ENCODE measurements around the gene TCEA3.
A peak's percentile ranks its signal among the peaks of the same experiment; 100 is the strongest.

Gene TCEA3

DNA sequence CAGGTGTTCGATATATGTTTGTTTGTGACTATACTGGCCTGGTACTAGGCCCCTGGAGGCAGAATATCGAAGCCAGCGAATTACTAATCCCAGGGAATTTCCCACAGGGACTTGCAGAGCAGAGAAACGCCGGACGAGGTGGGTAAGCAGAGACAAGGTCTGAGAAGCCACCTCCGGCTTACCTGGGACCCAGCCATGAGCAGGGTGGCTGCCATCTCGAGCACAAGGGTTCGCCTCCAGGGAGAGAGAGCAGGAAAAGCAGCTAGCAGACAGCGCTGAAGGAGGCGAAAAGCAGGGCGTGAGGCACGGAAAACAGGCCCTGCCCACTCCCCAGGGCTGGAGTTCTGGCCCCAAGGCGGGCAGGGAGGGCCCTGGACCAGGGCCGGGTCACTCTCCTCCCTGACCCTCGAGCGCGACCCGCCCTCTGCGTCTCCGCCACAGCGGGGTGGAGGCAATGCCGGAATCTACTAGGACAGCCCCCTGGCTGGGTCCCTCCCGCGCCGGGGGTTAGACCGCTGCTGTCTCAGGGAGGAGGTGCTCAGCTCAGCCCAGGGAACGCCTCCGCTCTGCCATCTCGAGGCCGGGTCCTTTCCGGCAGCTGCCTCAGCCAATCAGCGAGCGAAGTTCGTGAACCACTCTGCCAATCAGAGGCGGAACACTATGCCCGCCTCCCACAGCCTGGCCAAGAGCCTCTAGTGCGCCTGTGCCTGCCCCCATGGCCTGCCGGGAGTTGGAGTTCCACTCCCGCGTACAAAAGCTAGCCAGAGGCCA, 56.6 kb downstream of the TCEA3 start:
- Histone ChIP-seq H3K4me1 (ENCODE audit: insufficient read depth, low read length) (peaks cover 24% of the 10 kb centered on the region; the same call in 1 of the 2 replicates), H3K9me3 (ENCODE audit: control insufficient read depth, insufficient read depth, low read length) (peaks cover 1% of the 10 kb centered on the region; the same call in 1 of the 2 replicates), H3K9ac (ENCODE audit: low read depth, low read length) (peak overlapping the region; percentile 95), H3K36me3 (ENCODE audit: insufficient read depth, low read length) (no peaks in the 10 kb centered on the region)

DNA sequence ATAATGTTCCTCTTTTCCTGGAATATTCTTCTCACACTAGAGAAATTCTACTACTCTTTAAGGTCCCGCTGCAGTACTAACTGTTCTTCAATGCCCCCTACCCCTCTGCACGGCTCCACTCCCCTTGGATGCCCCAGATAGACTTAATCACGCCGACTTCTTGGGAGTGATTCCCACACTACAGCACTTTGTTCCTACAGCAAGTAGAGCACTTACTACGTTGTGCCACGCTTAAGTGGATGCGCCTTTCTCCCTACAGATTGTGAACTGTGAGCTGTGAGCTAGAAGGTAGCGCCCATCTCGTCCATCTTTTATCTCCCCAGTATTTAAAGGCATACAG, 57.1 kb downstream of the TCEA3 start:
- Histone ChIP-seq H3K9me3 (ENCODE audit: control insufficient read depth, insufficient read depth, low read length) (peaks cover 7% of the 10 kb centered on the region), H3K9ac (ENCODE audit: low read depth, low read length) (peak overlapping the region; percentile 95; the same call in 1 of the 2 replicates), H3K4me1 (ENCODE audit: insufficient read depth, low read length) (peaks cover 22% of the 10 kb centered on the region; the same call in 1 of the 2 replicates), H3K36me3 (ENCODE audit: insufficient read depth, low read length) (peaks cover 4% of the 10 kb centered on the region; the same call in 1 of the 2 replicates)

DNA sequence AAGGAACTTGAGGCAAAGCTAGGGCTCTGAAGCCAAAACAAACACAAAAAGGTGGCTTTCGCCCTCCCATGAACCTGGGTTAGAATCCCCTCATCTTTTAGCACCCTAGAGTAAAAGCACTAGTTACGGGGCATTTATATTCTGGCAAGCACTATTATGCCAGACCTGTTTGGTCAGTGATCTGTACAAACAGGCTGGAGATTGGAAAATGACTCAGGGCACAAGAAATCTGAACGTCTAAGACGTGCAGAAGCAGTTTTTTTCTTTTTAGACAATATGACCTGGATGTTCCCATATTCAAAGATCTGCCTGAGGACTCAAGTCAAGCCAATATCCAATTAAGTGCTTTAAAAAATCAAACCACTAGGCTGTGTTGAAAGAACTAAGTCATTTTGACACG, 58.0 kb downstream of the TCEA3 start:
- Histone ChIP-seq H3K9ac (ENCODE audit: low read depth, low read length) (no peak overlapping the region), H3K36me3 (ENCODE audit: insufficient read depth, low read length) (peaks cover 11% of the 10 kb centered on the region), H3K9me3 (ENCODE audit: control insufficient read depth, insufficient read depth, low read length) (peaks cover 15% of the 10 kb centered on the region), H3K4me1 (ENCODE audit: insufficient read depth, low read length) (peaks cover 16% of the 10 kb centered on the region; the same call in 1 of the 2 replicates)

DNA sequence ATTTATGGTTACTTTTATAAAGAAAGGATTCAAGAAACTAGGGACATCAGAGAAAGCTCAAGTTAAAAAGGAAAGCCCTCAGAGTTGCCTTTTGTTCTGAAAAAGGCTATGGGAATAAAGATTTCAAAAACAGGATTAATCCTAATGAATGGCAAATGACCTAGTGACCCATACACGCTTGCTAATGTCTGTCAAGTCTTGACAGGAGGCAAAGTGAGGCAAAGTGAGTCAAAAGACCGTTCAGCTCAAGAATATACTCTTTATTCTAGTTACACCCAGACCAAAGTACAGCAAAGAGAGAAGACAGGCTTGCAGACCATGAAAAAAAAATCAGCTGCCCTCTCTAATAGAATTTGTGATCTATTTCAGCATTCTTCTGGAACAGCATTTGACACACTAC, 58.4 kb downstream of the TCEA3 start:
- Histone ChIP-seq H3K9me3 (ENCODE audit: control insufficient read depth, insufficient read depth, low read length) (peaks cover 20% of the 10 kb centered on the region), H3K4me1 (ENCODE audit: insufficient read depth, low read length) (peaks cover 11% of the 10 kb centered on the region; the same call in 1 of the 2 replicates), H3K9ac (ENCODE audit: low read depth, low read length) (no peak overlapping the region), H3K36me3 (ENCODE audit: insufficient read depth, low read length) (peaks cover 11% of the 10 kb centered on the region)

DNA sequence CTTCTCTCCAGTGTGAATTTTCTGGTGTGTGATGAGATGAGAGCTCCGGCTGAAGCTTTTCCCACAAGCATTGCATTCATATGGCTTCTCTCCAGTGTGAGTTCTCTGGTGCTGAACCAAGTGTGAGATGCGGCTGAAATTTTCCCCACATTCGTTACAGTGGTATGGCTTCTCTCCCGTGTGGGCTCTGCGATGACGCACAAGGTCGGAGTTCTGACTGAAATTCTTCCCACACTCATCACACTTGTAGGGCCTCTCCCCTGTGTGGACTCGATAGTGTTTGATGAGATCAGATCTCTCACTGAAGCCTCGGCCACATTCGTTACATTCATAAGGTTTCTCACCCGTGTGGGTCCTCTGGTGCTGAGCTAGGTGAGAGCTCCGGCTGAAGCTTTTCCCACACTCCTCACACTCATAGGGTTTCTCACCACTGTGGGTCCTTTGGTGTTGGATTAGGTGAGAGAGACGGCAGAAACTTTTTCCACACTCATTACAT, 62.3 kb downstream of the TCEA3 start:
- peaks cover 11% of the 10 kb centered on the region for H3K36me3 ChIP-seq (ENCODE audit: insufficient read depth, low read length)

DNA sequence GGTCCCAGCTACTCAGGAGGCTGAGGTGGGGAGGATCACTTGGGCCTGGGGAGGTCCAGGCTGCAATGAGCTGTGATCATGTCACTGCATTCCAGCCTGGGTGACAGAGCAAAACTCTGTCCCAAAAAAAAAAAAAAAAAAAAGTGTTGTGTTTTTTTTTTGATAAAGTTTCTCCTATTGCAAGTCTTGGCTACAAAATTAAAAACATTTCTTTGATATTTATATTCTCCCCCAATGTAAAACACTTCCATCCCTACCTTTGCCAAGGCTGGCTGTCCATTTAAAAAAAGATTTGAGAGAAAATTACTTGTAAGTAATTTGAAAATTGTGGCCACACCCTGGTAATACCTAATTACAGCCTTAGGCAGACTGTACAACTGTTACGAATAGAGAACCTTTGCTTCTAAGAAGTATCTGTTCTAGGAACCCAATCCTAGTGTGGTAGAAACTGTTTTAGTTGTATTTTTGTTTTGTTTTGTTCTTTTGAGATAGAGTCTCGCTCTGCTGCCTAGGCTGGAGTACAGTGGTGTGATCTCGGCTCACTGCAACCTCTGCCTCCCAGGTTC, 66.2 kb downstream of the TCEA3 start:
- peaks cover 11% of the 10 kb centered on the region for H3K36me3 ChIP-seq (ENCODE audit: insufficient read depth, low read length)
- H3K4me1 ChIP-seq (ENCODE audit: insufficient read depth, low read length), result no peaks in the 10 kb centered on the region
- H3K9me3 ChIP-seq (ENCODE audit: control insufficient read depth, insufficient read depth, low read length), result peaks cover 36% of the 10 kb centered on the region
- no peak overlapping the region for H3K9ac ChIP-seq (ENCODE audit: low read depth, low read length)

More for the DNA sequence above, 62.3 kb downstream of the TCEA3 start:
- Histone ChIP-seq H3K9ac (ENCODE audit: low read depth, low read length) (no peak overlapping the region), H3K4me1 (ENCODE audit: insufficient read depth, low read length) (no peaks in the 10 kb centered on the region), H3K9me3 (ENCODE audit: control insufficient read depth, insufficient read depth, low read length) (peaks cover 36% of the 10 kb centered on the region)

DNA sequence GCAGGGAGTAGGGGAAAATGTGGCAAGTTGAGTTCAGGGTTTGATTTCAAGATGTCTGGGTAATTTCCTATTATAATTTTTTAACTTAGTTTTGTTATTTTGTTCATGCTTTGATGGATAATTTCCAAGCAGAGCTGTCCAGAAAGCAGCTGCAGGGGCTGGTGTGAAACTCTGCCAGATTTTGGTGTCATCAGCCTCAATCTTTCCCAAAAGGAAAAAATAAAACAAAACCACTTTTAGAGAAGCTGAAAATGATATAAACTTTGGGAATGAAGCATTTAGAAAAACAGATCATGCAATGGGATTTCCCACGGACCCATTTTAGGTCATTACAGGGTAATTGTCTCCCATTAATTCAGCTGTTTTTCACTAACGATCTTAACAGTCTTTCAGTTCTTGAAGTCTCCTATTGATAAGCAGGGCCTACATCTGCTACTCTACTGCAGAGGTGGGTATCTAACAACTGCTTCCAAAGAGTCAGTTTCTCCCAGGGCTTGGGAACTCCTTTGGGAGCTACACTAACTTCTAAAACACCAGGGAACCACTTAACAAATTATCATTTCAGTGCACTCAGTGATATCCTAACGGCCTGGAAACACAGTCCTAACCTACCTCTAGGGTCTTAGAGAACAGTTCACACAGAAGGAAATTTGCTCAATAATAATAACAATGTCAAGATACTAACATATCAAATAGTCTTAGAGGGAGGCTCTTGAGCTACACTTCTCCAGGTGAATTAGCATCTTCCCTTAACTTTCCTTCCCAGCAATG, 67.2 kb downstream of the TCEA3 start:
- H3K36me3 ChIP-seq (ENCODE audit: insufficient read depth, low read length), result peaks cover 6% of the 10 kb centered on the region
- H3K9me3 ChIP-seq (ENCODE audit: control insufficient read depth, insufficient read depth, low read length), result peaks cover 28% of the 10 kb centered on the region
- no peak overlapping the region for H3K9ac ChIP-seq (ENCODE audit: low read depth, low read length)
- H3K4me1 ChIP-seq (ENCODE audit: insufficient read depth, low read length), result no peaks in the 10 kb centered on the region

DNA sequence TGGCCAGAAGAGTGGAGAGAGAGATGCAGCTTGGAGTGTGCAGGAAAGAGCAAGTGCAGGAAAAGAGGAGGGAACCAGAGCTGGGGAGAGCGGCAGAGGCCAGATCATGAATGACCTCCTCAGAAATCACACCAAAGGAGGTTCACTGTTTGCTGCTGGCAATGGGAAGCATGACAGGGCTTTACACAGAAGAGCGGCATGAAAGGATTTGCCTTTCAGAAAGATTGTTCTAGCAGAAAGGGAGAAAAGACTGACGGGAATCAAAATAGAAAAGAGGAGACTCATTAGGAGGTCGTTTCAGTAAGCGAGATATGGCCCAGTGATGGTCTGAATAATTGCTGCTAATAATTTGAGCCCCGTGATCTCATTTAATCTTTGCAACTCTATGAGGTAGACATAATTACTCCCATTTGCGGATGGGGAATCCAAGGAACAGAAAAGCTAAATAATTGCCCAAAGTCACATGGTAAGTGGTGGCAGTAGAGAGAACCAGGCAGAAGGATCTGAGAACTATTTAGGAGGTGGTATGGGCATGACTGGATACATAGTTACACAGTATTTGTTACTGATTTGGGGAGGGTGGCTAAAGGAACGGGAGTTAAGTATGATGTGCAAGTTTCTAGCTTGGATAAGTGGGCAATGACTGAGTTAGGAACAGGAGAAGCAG, 67.9 kb downstream of the TCEA3 start:
- Histone ChIP-seq H3K9ac (ENCODE audit: low read depth, low read length) (no peak overlapping the region), H3K9me3 (ENCODE audit: control insufficient read depth, insufficient read depth, low read length) (peaks cover 21% of the 10 kb centered on the region), H3K4me1 (ENCODE audit: insufficient read depth, low read length) (no peaks in the 10 kb centered on the region), H3K36me3 (ENCODE audit: insufficient read depth, low read length) (no peaks in the 10 kb centered on the region)

DNA sequence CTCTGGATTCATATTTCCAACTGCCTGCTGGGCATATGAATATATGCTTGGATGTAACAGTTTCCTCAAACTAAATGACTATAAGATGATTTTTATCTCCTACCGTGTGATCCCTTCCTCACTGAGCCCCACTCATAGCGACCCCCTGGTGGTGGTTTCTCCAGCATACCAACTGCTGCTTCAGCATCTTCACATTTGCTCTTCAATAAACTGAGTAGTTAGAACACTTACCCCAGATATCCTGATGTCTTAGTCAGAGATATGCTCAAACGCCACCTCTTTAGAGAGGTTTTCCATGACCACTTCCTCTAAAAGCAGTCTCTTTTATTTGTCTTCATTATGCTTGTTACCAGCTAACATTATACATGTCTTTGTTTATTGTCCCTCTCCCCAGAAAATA, 70.3 kb downstream of the TCEA3 start:
- H3K9me3 ChIP-seq (ENCODE audit: control insufficient read depth, insufficient read depth, low read length), result no peaks in the 10 kb centered on the region
- H3K4me1 ChIP-seq (ENCODE audit: insufficient read depth, low read length), result no peaks in the 10 kb centered on the region
- no peaks in the 10 kb centered on the region for H3K36me3 ChIP-seq (ENCODE audit: insufficient read depth, low read length)
- no peak overlapping the region for H3K9ac ChIP-seq (ENCODE audit: low read depth, low read length)

DNA sequence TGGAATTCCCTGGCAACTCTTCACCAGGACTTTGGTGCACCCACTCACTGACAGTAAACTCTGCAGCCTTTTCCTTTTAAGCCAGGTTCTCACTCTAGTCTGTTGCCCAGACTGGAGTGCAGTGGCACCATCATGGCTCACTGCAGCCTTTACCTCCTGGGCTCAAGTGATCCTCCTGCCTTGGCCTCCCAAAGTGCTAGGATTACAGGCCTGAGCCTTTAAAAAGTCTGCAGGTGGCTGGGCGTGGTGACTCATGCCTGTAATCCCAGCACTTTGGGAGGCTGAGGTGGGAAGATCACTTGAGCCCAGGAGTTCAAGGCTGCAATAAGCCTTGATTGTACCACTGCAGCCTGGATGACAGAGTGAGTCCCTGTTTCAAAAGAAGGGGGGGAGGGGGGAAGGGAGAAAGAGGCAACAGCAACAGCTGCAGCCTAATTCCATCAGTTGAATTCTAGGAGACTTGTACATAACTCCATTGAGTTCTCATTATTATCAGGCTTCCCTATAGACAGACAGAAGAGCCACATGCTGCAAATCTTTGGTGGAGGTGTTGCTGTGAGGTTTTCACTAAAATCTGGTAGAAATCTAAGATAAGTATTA, 72.4 kb downstream of the TCEA3 start:
- Histone ChIP-seq H3K36me3 (ENCODE audit: insufficient read depth, low read length) (no peaks in the 10 kb centered on the region), H3K9me3 (ENCODE audit: control insufficient read depth, insufficient read depth, low read length) (no peaks in the 10 kb centered on the region), H3K4me1 (ENCODE audit: insufficient read depth, low read length) (no peaks in the 10 kb centered on the region), H3K9ac (ENCODE audit: low read depth, low read length) (no peak overlapping the region)

DNA sequence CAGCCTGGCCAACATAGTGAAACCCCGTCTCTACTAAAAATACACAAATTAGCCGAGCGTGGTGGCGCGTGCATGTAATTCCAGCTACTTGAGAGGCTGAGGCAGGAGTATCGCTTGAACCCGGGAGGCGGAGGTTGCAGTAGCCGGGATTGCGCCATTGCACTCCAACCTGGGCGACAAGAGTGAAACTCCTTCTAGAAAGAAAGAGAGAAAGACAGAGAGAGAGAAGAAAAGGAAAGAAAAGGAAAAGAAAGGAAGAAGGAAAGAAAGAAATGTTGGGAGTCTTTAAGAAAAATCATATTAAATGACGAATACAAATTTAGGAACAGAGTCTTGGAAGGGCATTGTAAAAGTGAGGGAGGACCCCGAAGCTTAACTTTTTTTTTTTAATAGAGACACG, 78.6 kb downstream of the TCEA3 start:
- peaks cover 8% of the 10 kb centered on the region; the same call in 1 of the 2 replicates for H3K4me1 ChIP-seq (ENCODE audit: insufficient read depth, low read length)
- H3K36me3 ChIP-seq (ENCODE audit: insufficient read depth, low read length), result no peaks in the 10 kb centered on the region
- H3K9ac ChIP-seq (ENCODE audit: low read depth, low read length), result no peak overlapping the region
- no peaks in the 10 kb centered on the region for H3K9me3 ChIP-seq (ENCODE audit: control insufficient read depth, insufficient read depth, low read length)

DNA sequence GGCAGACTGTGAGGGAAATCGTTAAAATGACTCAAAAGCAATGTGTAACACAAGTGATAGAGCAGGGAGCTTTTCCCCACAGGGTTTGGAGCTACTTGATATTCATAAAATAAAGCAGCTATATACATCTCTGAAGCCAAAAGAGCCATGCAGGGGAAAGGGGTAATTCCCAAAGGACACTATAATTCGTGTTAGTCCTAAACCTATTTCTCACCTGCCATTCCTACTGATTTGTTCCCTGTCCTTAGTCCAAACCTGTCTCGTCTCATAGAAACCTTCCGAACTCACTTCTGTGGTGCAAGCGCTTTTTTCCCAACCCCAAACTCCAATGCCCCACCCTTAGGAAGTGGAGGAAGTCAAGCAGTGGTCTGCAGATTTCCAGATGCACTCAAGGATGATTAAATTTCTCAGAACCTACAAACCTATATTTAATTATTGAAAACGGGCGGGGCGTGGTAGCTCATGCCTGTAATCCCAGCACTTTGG, 79.5 kb downstream of the TCEA3 start:
- H3K4me1 ChIP-seq (ENCODE audit: insufficient read depth, low read length), result peaks cover 16% of the 10 kb centered on the region
- H3K9ac ChIP-seq (ENCODE audit: low read depth, low read length), result peak overlapping the region; percentile 67
- H3K36me3 ChIP-seq (ENCODE audit: insufficient read depth, low read length), result no peaks in the 10 kb centered on the region
- H3K9me3 ChIP-seq (ENCODE audit: control insufficient read depth, insufficient read depth, low read length), result no peaks in the 10 kb centered on the region

DNA sequence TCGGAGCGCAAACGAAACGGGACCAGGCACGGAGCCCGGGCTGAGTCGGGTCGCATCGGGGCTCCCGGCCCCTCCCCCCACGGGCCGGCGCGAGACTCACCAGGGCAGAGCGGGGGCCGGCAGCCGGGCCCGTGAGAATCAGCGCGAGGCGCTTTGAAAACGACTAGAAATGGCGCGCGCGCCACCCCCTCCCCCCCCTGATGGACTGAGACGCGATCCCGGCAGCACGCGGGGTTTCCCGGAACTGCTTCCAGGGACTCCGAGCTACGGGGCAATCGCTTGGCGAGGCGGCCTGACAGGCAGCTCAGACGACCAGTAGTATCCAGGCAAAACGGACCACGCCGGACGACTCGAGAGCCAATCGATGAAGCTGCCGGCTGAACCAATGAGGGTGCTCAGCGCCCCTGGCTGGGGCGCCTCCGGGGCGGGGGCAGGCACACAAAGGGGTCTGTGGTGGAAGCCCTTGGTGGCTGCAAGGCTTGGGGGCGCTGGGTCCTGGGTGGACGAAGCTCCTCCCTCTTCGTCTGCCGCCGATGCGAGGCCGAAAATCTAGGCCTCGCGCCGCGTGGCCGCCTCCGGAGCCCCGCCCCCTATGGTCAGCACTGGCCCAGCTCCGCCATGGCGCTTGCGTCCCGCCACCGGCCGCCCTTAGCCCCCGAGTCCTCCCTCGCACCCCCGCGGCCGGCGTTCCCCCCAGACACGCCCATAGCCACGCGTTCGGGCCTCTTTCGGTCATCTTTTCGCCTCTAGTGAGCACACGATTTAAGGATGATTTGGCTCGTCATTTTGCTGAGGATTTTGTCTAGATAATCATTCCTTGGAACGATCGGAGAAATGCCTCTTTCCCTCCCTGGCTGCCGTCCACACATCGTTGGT, 80.2 kb downstream of the TCEA3 start, which contains the start of gene HNRNPR:
HNRNPR (minus strand) TSS at position 174 of the 876 bp plus-strand sequence. CDS start 3,276 bp downstream, outside the sequence.
- H3K4me1 ChIP-seq (ENCODE audit: insufficient read depth, low read length), result peaks cover 18% of the 10 kb centered on the region
- no peaks in the 10 kb centered on the region for H3K36me3 ChIP-seq (ENCODE audit: insufficient read depth, low read length)
- peak within 1 kb of the TSS; percentile 78 for H3K9ac ChIP-seq (ENCODE audit: low read depth, low read length)
- H3K9me3 ChIP-seq (ENCODE audit: control insufficient read depth, insufficient read depth, low read length), result no peaks in the 10 kb centered on the region
